ENCODE measurements around the gene FILIP1L.

Gene FILIP1L

DNA sequence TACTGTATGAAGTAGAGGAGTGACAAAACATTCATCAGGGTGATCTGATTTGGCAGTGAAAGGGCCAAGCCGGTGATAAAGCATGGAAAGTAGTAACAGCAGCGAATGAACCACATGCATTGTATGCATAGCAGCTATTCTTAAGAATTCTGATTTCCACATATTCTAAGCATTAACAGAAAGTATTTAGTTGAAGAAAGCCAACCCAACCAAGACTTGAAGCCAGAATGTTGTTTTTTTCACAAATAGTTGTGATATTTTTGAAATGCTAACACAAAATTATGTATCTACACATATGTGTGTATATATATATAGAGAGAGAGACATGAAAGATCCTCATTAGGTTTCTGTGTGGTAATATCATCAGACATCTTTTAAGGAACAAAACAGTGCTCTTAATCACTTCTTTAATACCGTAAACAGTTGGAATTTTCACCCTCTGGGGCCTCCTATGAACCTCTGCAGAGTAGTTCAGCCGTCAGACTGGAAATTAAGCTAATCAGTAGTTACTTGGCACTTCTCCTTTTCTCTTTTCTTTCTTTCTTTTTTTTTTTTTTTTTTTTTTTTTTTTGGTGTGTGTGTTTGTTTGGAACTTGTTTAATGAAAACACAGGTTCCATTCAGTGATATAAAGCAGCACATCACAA, 157.0 kb downstream of the FILIP1L start:
- in situ Hi-C loops (cut with MboI; ENCODE audit: low sequenced_read_pairs), result no loop called here

GRCh38 chr3:99955773-99956562, 158.3 kb downstream of the FILIP1L start:
- in situ Hi-C loops (cut with MboI; ENCODE audit: low sequenced_read_pairs), result no loop called here

- in situ Hi-C loops (cut with MboI; ENCODE audit: low sequenced_read_pairs), result no loop called here
These were observed 159.2 kb downstream of the FILIP1L start for GRCh38 chr3:99954914-99955644.

DNA sequence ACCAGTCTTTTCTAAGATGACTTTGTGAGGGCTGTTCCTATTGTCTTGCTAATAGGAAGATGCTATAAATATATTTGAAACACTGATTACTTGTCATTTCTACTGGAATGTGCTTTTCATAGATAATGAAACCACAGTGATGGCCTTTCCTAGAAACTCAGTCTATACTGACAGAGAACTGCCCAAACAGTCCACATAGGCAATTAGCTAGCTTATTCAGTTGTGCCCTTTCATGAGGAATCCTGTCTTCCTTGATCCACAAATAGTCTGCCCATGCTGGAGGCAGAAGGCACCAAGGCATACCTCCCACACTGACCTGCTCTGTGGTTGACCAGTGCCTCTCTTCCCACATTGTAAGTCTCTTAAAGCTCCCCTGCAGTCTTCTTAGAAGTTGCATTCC, 160.7 kb downstream of the FILIP1L start:
- in situ Hi-C loops (cut with MboI; ENCODE audit: low sequenced_read_pairs), result no loop called here

- in situ Hi-C loops (cut with MboI; ENCODE audit: low sequenced_read_pairs), result no loop called here
These were observed 162.0 kb downstream of the FILIP1L start for GRCh38 chr3:99952306-99952705.

GRCh38 chr3:99951701-99952100, 162.6 kb downstream of the FILIP1L start:
- in situ Hi-C loops (cut with MboI; ENCODE audit: low sequenced_read_pairs), result no loop called here

DNA sequence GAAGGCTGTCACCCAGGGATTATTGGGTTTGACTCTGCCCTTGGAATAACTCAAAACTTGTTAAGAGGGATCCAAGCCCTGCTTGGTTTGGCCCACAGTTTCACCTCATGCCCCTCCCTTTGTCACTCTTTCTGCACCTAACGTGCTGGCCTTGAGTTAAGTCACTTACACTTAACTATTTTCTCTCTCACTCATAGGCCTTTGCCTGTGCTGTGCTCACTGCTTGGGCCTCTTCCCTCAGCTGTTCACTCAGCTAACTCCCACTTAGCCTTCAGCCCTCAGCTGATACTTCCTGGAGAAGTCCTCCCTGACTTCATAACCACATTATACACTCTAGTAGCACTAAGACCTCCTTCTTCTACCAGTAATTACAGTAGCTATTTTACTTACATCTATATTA, 163.4 kb downstream of the FILIP1L start:
- in situ Hi-C loops (cut with MboI; ENCODE audit: low sequenced_read_pairs), result no loop called here

- in situ Hi-C loops (cut with MboI; ENCODE audit: low sequenced_read_pairs), result no loop called here
These were observed 164.2 kb downstream of the FILIP1L start for GRCh38 chr3:99949956-99950670.

DNA sequence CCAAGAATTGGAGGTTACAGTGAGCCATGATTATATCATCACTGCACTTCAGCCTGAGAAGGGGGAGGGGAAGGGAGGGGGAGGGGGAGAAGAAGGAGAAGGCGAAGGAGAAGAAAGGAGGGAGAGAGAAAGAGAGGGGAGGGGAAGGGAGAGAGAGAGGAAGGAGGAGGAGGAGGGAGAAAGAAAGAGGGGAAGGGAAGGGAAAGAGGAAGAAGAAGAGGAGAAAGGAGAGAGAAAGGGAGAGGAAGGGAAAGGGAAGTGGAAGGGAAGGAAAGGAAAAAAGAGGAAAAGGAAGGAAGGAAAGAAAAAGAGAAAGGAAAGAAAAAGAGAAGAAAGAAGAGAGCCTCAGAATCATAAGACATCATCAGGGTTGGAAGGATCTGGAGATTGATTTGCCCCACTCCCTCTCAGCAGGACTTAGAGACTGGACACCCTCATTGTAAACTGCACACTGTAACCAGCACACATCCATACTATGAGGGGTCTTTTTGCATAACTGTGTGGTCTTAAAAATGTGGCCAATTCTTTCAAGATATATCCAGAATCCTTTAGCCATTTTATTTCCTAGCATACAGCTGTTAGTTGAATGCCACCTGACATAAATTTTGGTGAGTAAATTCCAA, 165.7 kb downstream of the FILIP1L start:
- in situ Hi-C loops (cut with MboI; ENCODE audit: low sequenced_read_pairs), result no loop called here

GRCh38 chr3:99947356-99947755, 166.9 kb downstream of the FILIP1L start:
- in situ Hi-C loops (cut with MboI; ENCODE audit: low sequenced_read_pairs), result no loop called here

- in situ Hi-C loops (cut with MboI; ENCODE audit: low sequenced_read_pairs), result no loop called here
These were observed 168.8 kb downstream of the FILIP1L start for GRCh38 chr3:99945328-99945995.

DNA sequence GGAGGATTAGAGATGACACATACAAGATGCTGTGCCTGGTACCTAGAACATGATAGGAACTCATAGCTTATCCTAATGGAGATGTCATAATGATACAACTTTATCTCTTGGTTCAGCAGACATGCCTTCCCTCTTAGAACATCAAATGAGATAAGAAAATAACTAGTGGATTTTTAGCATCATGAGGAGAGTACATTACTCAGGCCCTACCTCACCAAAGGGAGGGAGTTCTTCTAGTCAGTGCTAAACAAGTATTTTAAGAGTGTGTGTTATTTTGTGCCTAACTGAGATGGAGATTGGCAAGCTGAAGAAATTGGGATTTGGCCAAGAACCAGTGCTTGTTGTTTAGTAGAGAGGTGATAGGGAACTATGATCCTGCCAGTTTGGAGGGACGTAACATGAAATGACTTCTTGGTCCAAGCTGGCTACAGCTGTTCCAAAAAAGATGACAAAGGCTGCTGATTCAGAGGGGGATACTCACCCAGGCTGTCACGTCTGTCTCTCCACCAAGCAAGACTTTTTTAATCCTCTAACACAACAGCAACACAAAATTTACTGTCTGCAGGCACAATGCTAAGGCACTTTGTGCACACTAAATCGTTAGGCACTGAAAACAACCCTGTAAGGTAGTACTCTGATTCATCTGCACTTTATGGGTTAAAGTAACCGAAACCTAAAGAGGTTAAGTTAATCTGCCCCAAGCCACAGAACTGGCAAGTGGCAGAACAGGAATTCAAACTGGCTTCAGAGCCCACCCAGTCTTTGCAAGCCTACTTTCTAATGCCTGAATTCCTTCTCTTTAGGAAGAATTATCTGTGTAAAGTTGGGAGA, 170.2 kb downstream of the FILIP1L start:
- in situ Hi-C loops (cut with MboI; ENCODE audit: low sequenced_read_pairs), result no loop called here

GRCh38 chr3:99941211-99941610, 173.1 kb downstream of the FILIP1L start:
- in situ Hi-C loops (cut with MboI; ENCODE audit: low sequenced_read_pairs), result no loop called here

GRCh38 chr3:99940350-99940749, 174.0 kb downstream of the FILIP1L start:
- in situ Hi-C loops (cut with MboI; ENCODE audit: low sequenced_read_pairs), result no loop called here

- in situ Hi-C loops (cut with MboI; ENCODE audit: low sequenced_read_pairs), result no loop called here
These were observed 174.4 kb downstream of the FILIP1L start for GRCh38 chr3:99939876-99940275.

DNA sequence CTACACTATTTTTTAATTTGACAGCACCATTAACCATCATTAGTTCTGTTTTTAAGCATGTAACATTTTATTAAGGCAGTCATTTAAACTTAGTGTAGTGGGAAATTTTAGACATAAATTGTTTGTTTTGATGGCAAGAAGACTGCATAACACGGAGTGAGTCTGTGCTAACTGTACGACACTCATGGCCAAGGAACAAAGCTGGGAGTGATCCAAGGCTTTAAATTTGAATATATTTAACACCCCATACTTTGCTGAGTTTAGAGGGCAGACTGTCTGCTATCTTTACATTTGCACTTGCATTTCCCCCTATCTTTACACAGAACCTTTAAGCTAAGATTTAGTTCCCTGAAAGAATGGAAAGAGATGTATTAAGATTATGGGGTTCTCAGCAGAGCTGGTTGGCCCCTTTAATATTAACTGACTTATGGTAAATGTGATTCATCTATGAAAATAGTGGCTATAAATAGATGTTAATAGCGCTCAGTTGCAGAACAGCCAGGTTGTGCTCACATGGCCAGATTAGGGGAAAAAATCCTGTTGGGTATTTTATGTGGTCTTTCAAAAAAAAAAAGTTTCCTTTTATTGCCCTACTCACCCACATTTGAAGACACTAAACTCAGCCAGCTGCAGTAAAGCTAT, 175.9 kb downstream of the FILIP1L start:
- in situ Hi-C loops (cut with MboI; ENCODE audit: low sequenced_read_pairs), result no loop called here

GRCh38 chr3:99934975-99935797, 179.1 kb downstream of the FILIP1L start:
- in situ Hi-C loops (cut with MboI; ENCODE audit: low sequenced_read_pairs), result no loop called here

Data from HL-60/S4 (cell line).